AG10803 (cell line): ENCODE measurements around the gene TPRG1L.
"Not testable (repeated sequence)": the region's sequence is repeated elsewhere in the genome, so short reads cannot be mapped to it uniquely, and the experiment has no call there.

Experiments
- DNase-seq: peaks from one replicate; pipeline ENCODE4 v3.0.0; 2010; ENCODE audit warnings: low read depth
- H3K4me3 ChIP-seq: 2 replicates; pipeline ENCODE4 v1.5.1; 2011; ENCODE audit warnings: mild to moderate bottlenecking, low read length, control low read depth
- CTCF ChIP-seq: conservative IDR thresholded peaks from 2 replicates; pipeline ENCODE4 v1.5.1; 2011; ENCODE audit warnings: mild to moderate bottlenecking, low read length, control low read depth, inconsistent platforms

The TPRG1L gene

GRCh38 chr1:3618531-3618880 lies 6.3 kb upstream of the TPRG1L start:
- no peak for DNase-seq
- no peak for TF ChIP-seq CTCF
- H3K4me3 ChIP-seq = no peak overlapping the region

GRCh38 chr1:3618881-3619671 lies 5.7 kb upstream of the TPRG1L start:
- H3K4me3 ChIP-seq = no peak overlapping the region
- TF ChIP-seq CTCF = peak; percentile 86
- peak; percentile 76 for DNase-seq

GRCh38 chr1:3620708-3621107 lies 4.1 kb upstream of the TPRG1L start:
- DNase-seq = no peak
- no peak overlapping the region for H3K4me3 ChIP-seq
- TF ChIP-seq CTCF = no peak

GRCh38 chr1:3621151-3621671 lies 3.6 kb upstream of the TPRG1L start:
- TF ChIP-seq CTCF = peak; percentile 55
- peak; percentile 17 for DNase-seq
- not testable (repeated sequence) for H3K4me3 ChIP-seq

GRCh38 chr1:3622102-3622501 lies 2.7 kb upstream of the TPRG1L start:
- not testable (repeated sequence) for H3K4me3 ChIP-seq, DNase-seq

GRCh38 chr1:3623441-3624199 lies 1.2 kb upstream of the TPRG1L start:
- no peak for DNase-seq
- peak overlapping the region; percentile 86 for H3K4me3 ChIP-seq
- TF ChIP-seq CTCF = no peak

GRCh38 chr1:3625151-3625907 lies 514 bp downstream of the TPRG1L start:
- no peak for TF ChIP-seq CTCF
- peak overlapping the region; percentile 70 for H3K4me3 ChIP-seq
- peak; percentile 27 for DNase-seq
